AG04449 (cell line): ENCODE data around the gene GBP5.
"Not testable (repeated sequence)": the region's sequence is repeated elsewhere in the genome, so short reads cannot be mapped to it uniquely, and the experiment has no call there.

Source experiments
- CTCF ChIA-PET: fragments of 350-600 bp; formaldehyde crosslinking; extraction: SDS; loops from one replicate; lab custom pipeline; 2021; ENCODE audit warnings: antibody characterized with exemption; lab: Yijun Ruan, JAX
- POLR2A ChIA-PET: fragments of 400-600, 350-600 bp; formaldehyde crosslinking; extraction: SDS; loops from one replicate; lab custom pipeline; 2020; ENCODE audit warnings: antibody characterized with exemption, inconsistent platforms; lab: Yijun Ruan, JAX
- DNase-seq: peaks from one replicate; pipeline ENCODE4 v3.0.0-alpha.2; 2010; ENCODE audit warnings: low read depth, low spot score
- H3K4me3 ChIP-seq: 2 replicates; pipeline ENCODE4 v1.5.1; 2011; ENCODE audit warnings: low read depth, mild to moderate bottlenecking, control low read depth, low read length
- TF ChIP-seq, protein P1 (sequence below): IDR thresholded peaks from one replicate; pipeline ENCODE4 v1.5.1; 2011; ENCODE audit warnings: mild to moderate bottlenecking, moderate library complexity, low read length, control low read depth, inconsistent platforms; ENCODE audit not compliant: insufficient read depth; ENCODE audit errors: missing control alignments

GBP5 gene

DNA sequence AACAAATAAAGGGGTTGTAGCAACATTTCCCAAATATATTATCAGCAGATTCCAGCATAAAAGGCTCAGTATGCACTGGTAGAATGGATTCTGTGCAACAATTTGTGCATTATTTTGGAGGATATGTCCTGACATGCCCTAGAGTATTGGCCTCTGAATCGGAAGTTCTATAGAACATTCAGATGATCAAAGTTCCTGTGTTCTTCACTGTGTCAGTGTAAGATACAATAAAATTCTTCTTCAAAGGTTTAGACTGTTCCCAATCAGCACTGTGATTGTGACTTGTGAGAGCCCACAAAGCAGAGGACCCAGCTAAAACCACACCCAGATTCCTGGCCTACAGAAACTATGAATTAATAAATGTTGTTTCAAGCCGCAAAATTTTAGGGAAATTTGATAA, 33.6 kb upstream of the GBP5 start:
- POLR2A ChIA-PET = no interaction called here
- CTCF ChIA-PET = no interaction called here
- TF ChIP-seq, protein P1, sequence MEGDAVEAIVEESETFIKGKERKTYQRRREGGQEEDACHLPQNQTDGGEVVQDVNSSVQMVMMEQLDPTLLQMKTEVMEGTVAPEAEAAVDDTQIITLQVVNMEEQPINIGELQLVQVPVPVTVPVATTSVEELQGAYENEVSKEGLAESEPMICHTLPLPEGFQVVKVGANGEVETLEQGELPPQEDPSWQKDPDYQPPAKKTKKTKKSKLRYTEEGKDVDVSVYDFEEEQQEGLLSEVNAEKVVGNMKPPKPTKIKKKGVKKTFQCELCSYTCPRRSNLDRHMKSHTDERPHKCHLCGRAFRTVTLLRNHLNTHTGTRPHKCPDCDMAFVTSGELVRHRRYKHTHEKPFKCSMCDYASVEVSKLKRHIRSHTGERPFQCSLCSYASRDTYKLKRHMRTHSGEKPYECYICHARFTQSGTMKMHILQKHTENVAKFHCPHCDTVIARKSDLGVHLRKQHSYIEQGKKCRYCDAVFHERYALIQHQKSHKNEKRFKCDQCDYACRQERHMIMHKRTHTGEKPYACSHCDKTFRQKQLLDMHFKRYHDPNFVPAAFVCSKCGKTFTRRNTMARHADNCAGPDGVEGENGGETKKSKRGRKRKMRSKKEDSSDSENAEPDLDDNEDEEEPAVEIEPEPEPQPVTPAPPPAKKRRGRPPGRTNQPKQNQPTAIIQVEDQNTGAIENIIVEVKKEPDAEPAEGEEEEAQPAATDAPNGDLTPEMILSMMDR = no peak
- DNase-seq = no peak
- no peak overlapping the region for H3K4me3 ChIP-seq

DNA sequence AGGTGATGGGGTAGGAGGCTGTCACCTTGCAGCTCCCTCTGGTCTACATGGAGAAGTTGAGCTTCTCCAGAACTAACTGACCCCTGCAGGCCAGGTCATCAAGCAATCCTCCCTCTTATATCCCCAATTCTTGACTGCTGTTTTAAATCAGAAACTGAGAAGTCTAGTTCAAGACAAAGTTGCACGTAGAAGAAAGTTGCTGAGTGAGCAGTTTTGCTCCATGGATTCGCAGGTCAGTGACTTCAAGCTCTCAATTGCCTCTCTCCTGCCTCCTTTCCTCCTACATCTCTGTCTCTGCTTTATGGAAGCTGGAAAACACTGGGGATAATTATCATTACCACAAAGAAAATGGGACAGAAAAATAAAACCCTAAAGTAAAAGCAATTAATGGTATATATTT, 32.8 kb upstream of the GBP5 start:
- no peak for DNase-seq
- POLR2A ChIA-PET = no interaction called here
- TF ChIP-seq, protein P1 = no peak
- CTCF ChIA-PET = no interaction called here
- H3K4me3 ChIP-seq = no peak overlapping the region

DNA sequence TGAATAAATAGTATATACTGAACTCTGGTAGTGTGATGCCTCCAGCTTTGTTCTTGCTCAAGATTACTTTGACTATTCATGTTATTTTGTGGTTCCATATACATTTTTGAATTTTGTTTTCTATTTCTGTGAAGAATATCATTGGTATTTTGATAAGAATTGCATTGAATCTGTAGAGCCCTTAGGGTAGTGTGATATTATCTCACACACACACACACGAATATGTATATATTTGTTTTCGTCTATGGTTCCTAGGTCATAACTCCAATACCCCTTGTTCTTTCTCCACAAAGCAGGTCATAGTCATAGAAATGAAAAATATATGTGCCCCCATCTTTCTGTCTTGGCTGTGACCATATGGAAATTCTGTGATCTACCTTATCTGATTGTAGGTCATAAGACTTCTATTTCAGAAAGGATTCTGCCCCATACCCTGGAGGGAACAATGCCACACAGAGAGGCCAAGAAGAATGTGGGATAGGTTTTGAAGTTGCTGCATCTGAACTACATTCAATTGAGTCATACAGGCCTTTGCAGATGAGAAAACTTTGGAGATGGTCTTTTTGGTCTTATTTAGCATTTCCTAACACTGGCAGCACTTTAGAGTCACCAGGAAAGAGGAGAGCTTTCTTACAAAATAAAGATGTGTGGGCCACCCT, 32.0 kb upstream of the GBP5 start:
- ChIA-PET CTCF (no interaction called here), POLR2A (no interaction called here)
- TF ChIP-seq, protein P1 = no peak
- no peak for DNase-seq
- no peak overlapping the region for H3K4me3 ChIP-seq

DNA sequence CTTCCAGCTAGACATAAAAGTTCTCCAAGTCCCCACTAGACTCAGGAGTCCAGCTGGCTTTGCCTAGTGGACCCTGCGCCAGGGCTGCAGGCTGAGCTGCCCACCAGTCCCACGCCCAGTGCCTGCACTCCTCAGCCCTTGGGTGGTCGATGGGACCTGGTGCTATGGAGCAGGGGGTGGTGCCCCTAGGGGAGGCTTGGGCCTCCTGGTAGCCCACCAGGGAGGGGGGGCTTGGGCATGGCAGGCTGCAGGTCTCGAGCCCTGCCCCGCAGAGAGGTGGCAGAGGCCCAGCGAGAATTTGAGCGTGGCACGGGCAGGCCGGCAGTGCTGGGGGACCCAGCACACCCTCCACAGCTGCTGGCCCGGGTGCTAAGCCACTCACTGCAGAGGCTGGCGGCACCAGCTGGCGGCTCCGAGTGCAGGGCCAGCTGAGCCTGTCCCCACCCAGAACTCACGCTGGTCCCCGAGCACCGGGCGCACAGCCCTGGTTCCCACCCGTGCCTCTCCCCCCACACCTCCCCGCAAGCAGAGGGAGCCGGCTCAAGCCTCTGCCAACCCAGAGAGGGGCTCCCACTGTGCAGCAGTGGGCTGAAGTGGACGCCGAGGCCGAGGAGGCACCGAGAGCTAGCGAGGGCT, 30.2 kb upstream of the GBP5 start:
- CTCF ChIA-PET = no interaction called here
- TF ChIP-seq, protein P1 = no peak
- DNase-seq = no peak
- H3K4me3 ChIP-seq = no peak overlapping the region
- POLR2A ChIA-PET = no interaction called here

DNA sequence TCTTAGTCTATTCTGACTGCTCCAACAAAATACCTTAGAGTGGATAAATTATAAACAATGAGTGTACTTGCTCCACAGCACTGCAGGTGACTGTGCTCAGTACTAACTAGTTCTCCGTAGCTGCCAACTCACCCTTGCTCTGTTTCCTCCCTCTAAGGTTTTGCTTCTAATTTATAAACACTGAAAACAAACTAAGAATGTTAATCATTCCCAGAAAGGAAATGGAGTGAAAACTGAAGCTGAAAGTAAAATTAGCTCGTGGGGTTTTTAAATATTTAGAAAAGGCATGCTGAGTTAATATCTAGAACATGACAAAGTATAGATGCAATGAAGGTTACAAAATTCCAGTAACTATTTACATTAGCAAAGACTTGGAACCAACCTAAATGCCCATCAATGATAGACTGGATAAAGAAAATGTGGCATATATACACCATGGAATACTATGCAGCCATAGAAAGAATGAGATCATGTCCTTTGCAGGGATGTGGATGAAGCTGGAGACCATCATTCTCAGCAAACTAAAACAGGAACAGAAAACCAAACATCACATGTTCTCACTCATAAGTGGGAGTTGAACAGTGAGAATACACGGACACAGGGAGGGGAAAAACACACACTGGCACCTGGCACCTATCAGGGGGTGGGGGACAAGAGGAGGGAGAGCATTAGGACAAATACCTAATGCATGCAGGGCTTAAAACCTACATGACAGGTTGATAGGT, 27.2 kb upstream of the GBP5 start:
- POLR2A ChIA-PET, H3K4me3 ChIP-seq, DNase-seq, CTCF ChIA-PET: not testable (repeated sequence)

DNA sequence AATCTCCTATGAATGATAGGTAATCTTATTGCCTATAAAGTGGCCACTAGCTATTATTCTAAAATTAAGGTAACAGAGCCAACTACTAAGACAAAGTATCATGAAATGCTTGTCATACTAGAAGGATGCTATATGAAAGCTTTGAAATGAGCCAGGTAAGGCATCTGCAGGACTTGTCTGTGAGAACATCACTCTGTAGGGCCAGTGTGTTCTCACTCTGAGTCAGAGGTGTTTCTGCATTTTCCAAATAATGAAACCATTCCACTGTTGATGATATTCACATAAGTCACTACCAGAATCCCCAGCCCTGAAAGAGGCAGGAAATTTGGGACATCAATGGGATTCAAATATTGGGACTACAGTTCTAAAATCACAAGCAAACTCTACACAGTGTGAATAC, 25.8 kb upstream of the GBP5 start:
- ChIA-PET CTCF (no interaction called here), POLR2A (no interaction called here)
- no peak for DNase-seq
- TF ChIP-seq, protein P1 = no peak
- H3K4me3 ChIP-seq = no peak overlapping the region

DNA sequence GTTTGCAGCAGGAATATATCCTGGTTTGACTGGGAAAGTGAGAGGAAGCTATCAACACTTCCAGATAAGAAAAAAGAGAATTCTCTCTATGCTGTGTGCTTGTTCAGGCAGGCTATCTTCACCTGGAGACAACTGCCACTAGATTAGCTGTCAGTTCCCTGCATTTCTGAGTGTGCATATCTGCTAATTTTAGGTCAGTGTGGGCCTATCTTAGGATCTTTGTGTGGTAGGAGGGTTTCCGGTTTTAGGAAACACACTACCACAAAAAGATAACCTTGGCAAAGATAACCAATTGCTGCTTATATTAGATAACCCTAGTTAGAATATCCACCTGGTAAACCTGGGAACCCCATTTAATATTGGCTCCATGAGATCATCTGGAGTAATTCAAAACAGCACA, 22.5 kb upstream of the GBP5 start:
- TF ChIP-seq, protein P1 = no peak
- H3K4me3 ChIP-seq = no peak overlapping the region
- CTCF ChIA-PET = no interaction called here
- POLR2A ChIA-PET = no interaction called here
- DNase-seq = no peak
